Activated T-cell treated with anti-CD3 and anti-CD28 coated beads, Interleukin-2, amount 50 U/mL, for 72 hours (primary cell): ENCODE results near the gene LHFPL6. TPM values are rescaled to one million over a fixed set of nuclear protein-coding genes. Genes with fewer than 3 reads are reported as not detected.
"Not testable (repeated sequence)": the region's sequence is repeated elsewhere in the genome, so short reads cannot be mapped to it uniquely, and the experiment has no call there.

Source experiments
- ATAC-seq, 2 donors: fragments of 150-1000 bp; cut with Tn5 transposase; replicated peaks in 1 of 2; 2 replicates each; pipeline ENCODE4 v1.10.0; 2021; ENCODE audit warnings: moderate library complexity in 2 of 2, mild to moderate bottlenecking in 1 of 2
- DNase-seq, 2 donors: peaks; one replicate each; pipeline ENCODE4 v3.0.0; 2021 to 2022; ENCODE audit warnings: mixed read lengths in 1 of 2
- H3K27ac Mint-ChIP-seq: one replicate; pipeline ENCODE4 v1.8.0; 2022; ENCODE audit warnings: mild to moderate bottlenecking, moderate library complexity, mixed read lengths
- H3K27me3 Mint-ChIP-seq: one replicate; pipeline ENCODE4 v1.8.0; 2022; ENCODE audit warnings: low read depth, mixed read lengths
- H3K36me3 Mint-ChIP-seq, 2 donors: one replicate each; pipeline ENCODE4 v1.8.0; 2022; ENCODE audit warnings: mixed read lengths in 2 of 2, mild to moderate bottlenecking in 1 of 2; ENCODE audit not compliant: insufficient read depth in 2 of 2
- H3K4me1 Mint-ChIP-seq: one replicate; pipeline ENCODE4 v1.8.0; 2022; ENCODE audit warnings: low read depth, mixed read lengths
- H3K4me3 Mint-ChIP-seq, 2 donors: one replicate each; pipeline ENCODE4 v1.8.0; 2022; ENCODE audit warnings: mild to moderate bottlenecking in 2 of 2, mixed read lengths in 2 of 2, moderate library complexity in 2 of 2
- H3K9me3 Mint-ChIP-seq, 2 donors: one replicate each; pipeline ENCODE4 v1.8.0; 2022; ENCODE audit warnings: mixed read lengths in 2 of 2
- total RNA-seq, 2 donors: library from RNA; stranded (reverse); gene quantifications; one replicate each; pipeline ENCODE4 v1.2.3, GENCODE V29; 2022

LHFPL6 gene
- total RNA-seq, 2 donors from 2014 or later: 1.7 to 2.5 TPM

- DNase-seq: no peak
- no peaks in the 10 kb centered on the region for H3K9me3 Mint-ChIP-seq
- H3K27me3 Mint-ChIP-seq: peaks cover 18% of the 10 kb centered on the region
- no peaks in the 10 kb centered on the region for H3K36me3 Mint-ChIP-seq
- no peak for ATAC-seq
- H3K27ac Mint-ChIP-seq: no peak overlapping the region
- H3K4me3 Mint-ChIP-seq: no peak overlapping the region
- H3K4me1 Mint-ChIP-seq: no peaks in the 10 kb centered on the region
Observed at GRCh38 chr13:39365879-39366278, 237.1 kb downstream of the LHFPL6 start.

- H3K36me3 Mint-ChIP-seq: no peaks in the 10 kb centered on the region
- H3K9me3 Mint-ChIP-seq: no peaks in the 10 kb centered on the region
- H3K4me1 Mint-ChIP-seq: no peaks in the 10 kb centered on the region
- DNase-seq (no peak), ATAC-seq (no peak)
- no peak overlapping the region for H3K4me3 Mint-ChIP-seq
- no peak overlapping the region for H3K27ac Mint-ChIP-seq
- H3K27me3 Mint-ChIP-seq: peaks cover 18% of the 10 kb centered on the region
Observed at GRCh38 chr13:39364947-39365468, 238.0 kb downstream of the LHFPL6 start.

- H3K4me3 Mint-ChIP-seq: no peak overlapping the region
- no peaks in the 10 kb centered on the region for H3K36me3 Mint-ChIP-seq
- DNase-seq (no peak), ATAC-seq (no peak)
- H3K9me3 Mint-ChIP-seq: peaks cover 0 to 2% of the 10 kb centered on the region in 2 donors
- no peak overlapping the region for H3K27ac Mint-ChIP-seq
- no peaks in the 10 kb centered on the region for H3K4me1 Mint-ChIP-seq
- H3K27me3 Mint-ChIP-seq: peaks cover 18% of the 10 kb centered on the region
Observed at GRCh38 chr13:39363382-39363772, 239.6 kb downstream of the LHFPL6 start.

- H3K4me3 Mint-ChIP-seq: no peak overlapping the region
- H3K9me3 Mint-ChIP-seq: peaks cover 0 to 2% of the 10 kb centered on the region in 2 donors
- H3K4me1 Mint-ChIP-seq: no peaks in the 10 kb centered on the region
- DNase-seq: no peak
- H3K27ac Mint-ChIP-seq: no peak overlapping the region
- peaks cover 18% of the 10 kb centered on the region for H3K27me3 Mint-ChIP-seq
- H3K36me3 Mint-ChIP-seq: no peaks in the 10 kb centered on the region
- no peak for ATAC-seq
Observed at GRCh38 chr13:39362652-39363381, 240.2 kb downstream of the LHFPL6 start.

GRCh38 chr13:39353988-39354387, 249.0 kb downstream of the LHFPL6 start:
- Mint-ChIP-seq H3K4me1 (no peaks in the 10 kb centered on the region), H3K27me3 (peaks cover 8% of the 10 kb centered on the region), H3K9me3 (peaks cover 0 to 2% of the 10 kb centered on the region in 2 donors), H3K36me3 (no peaks in the 10 kb centered on the region), H3K4me3 (no peak overlapping the region), H3K27ac (no peak overlapping the region)
- ATAC-seq (no peak), DNase-seq (no peak)

GRCh38 chr13:39350461-39350881, 252.5 kb downstream of the LHFPL6 start:
- Mint-ChIP-seq H3K27ac (no peak overlapping the region), H3K36me3 (no peaks in the 10 kb centered on the region)

GRCh38 chr13:39349391-39349960, 253.5 kb downstream of the LHFPL6 start:
- Mint-ChIP-seq H3K4me1 (no peaks in the 10 kb centered on the region), H3K4me3 (no peak overlapping the region), H3K27me3 (peaks cover 25% of the 10 kb centered on the region), H3K36me3 (no peaks in the 10 kb centered on the region), H3K9me3 (no peaks in the 10 kb centered on the region), H3K27ac (no peak overlapping the region)
- DNase-seq: no peak
- no peak for ATAC-seq

More at GRCh38 chr13:39350461-39350881, 252.5 kb downstream of the LHFPL6 start:
- no peaks in the 10 kb centered on the region for H3K4me1 Mint-ChIP-seq
- no peak overlapping the region for H3K4me3 Mint-ChIP-seq
- H3K9me3 Mint-ChIP-seq: no peaks in the 10 kb centered on the region
- peaks cover 25% of the 10 kb centered on the region for H3K27me3 Mint-ChIP-seq
- ATAC-seq (no peak), DNase-seq (no peak)

- ATAC-seq (no peak), DNase-seq (no peak)
- Mint-ChIP-seq H3K9me3 (no peaks in the 10 kb centered on the region), H3K36me3 (no peaks in the 10 kb centered on the region), H3K27ac (no peak overlapping the region), H3K27me3 (peaks cover 25% of the 10 kb centered on the region), H3K4me1 (no peaks in the 10 kb centered on the region), H3K4me3 (no peak overlapping the region)
Observed at GRCh38 chr13:39347926-39348901, 254.8 kb downstream of the LHFPL6 start.

GRCh38 chr13:39345982-39346381, 257.0 kb downstream of the LHFPL6 start:
- DNase-seq (no peak), ATAC-seq (no peak)
- Mint-ChIP-seq H3K9me3 (no peaks in the 10 kb centered on the region), H3K4me1 (no peaks in the 10 kb centered on the region), H3K4me3 (no peak overlapping the region), H3K36me3 (no peaks in the 10 kb centered on the region), H3K27me3 (peaks cover 25% of the 10 kb centered on the region), H3K27ac (no peak overlapping the region)

GRCh38 chr13:39341251-39341650, 261.7 kb downstream of the LHFPL6 start:
- DNase-seq: no peak
- Mint-ChIP-seq H3K4me1 (no peaks in the 10 kb centered on the region), H3K9me3 (no peaks in the 10 kb centered on the region), H3K27ac (no peak overlapping the region), H3K27me3 (no peaks in the 10 kb centered on the region), H3K36me3 (no peaks in the 10 kb centered on the region), H3K4me3 (no peak overlapping the region)
- no peak for ATAC-seq

GRCh38 chr13:39338114-39338513, 264.9 kb downstream of the LHFPL6 start:
- not testable (repeated sequence) for H3K9me3 Mint-ChIP-seq, DNase-seq, H3K27me3 Mint-ChIP-seq, ATAC-seq, H3K27ac Mint-ChIP-seq, H3K4me1 Mint-ChIP-seq, H3K36me3 Mint-ChIP-seq, H3K4me3 Mint-ChIP-seq

- Mint-ChIP-seq H3K4me3 (no peak overlapping the region), H3K36me3 (no peaks in the 10 kb centered on the region), H3K4me1 (no peaks in the 10 kb centered on the region)
Observed at GRCh38 chr13:39336937-39337336, 266.1 kb downstream of the LHFPL6 start.

GRCh38 chr13:39336207-39336606, 266.8 kb downstream of the LHFPL6 start:
- H3K27ac Mint-ChIP-seq: no peak overlapping the region
- DNase-seq (no peak), ATAC-seq (no peak)
- no peaks in the 10 kb centered on the region for H3K4me1 Mint-ChIP-seq
- H3K9me3 Mint-ChIP-seq: peaks cover 0 to 2% of the 10 kb centered on the region in 2 donors
- peaks cover 5% of the 10 kb centered on the region for H3K27me3 Mint-ChIP-seq
- H3K36me3 Mint-ChIP-seq: no peaks in the 10 kb centered on the region
- H3K4me3 Mint-ChIP-seq: no peak overlapping the region

More at GRCh38 chr13:39336937-39337336, 266.1 kb downstream of the LHFPL6 start:
- Mint-ChIP-seq H3K9me3 (peaks cover 0 to 2% of the 10 kb centered on the region in 2 donors), H3K27me3 (no peaks in the 10 kb centered on the region), H3K27ac (no peak overlapping the region)
- ATAC-seq: no peak
- no peak for DNase-seq
